Calu3 (cell line): ENCODE results near the gene SLC33A1. TPM values are rescaled to one million over a fixed set of nuclear protein-coding genes. Genes with fewer than 3 reads are reported as not detected.
"Not testable (repeated sequence)": the region's sequence is repeated elsewhere in the genome, so short reads cannot be mapped to it uniquely, and the experiment has no call there.

Experiments
- BruUV-seq: library from RNA; stranded (reverse); fragments of 400-500 nt; replicated peaks from 2 replicates; lab custom pipeline; 2021; lab: Mats Ljungman, UMichigan
- CTCF ChIA-PET: fragments of 300-600 bp; sonication (Branson Sonifier 250); formaldehyde crosslinking; loops from one replicate; lab custom pipeline; 2022; ENCODE audit warnings: antibody characterized with exemption; lab: Charles Lee
- DNase-seq: peaks from one replicate; pipeline ENCODE4 v3.0.0; 2022
- H3K27ac Mint-ChIP-seq: one replicate; pipeline ENCODE4 v1.8.0; 2022; ENCODE audit warnings: mixed read lengths; ENCODE audit not compliant: unreplicated experiment
- H3K27me3 Mint-ChIP-seq: one replicate; pipeline ENCODE4 v1.8.0; 2022; ENCODE audit warnings: mixed read lengths; ENCODE audit not compliant: unreplicated experiment
- H3K36me3 Mint-ChIP-seq: one replicate; pipeline ENCODE4 v1.8.0; 2022; ENCODE audit warnings: mild to moderate bottlenecking, moderate library complexity, mixed read lengths; ENCODE audit not compliant: insufficient read depth, unreplicated experiment
- H3K4me1 Mint-ChIP-seq: one replicate; pipeline ENCODE4 v1.8.0; 2022; ENCODE audit warnings: mild to moderate bottlenecking, low read depth, mixed read lengths; ENCODE audit not compliant: unreplicated experiment
- H3K4me3 Mint-ChIP-seq: one replicate; pipeline ENCODE4 v1.8.0; 2022; ENCODE audit warnings: mild to moderate bottlenecking, low read depth, moderate library complexity, mixed read lengths; ENCODE audit not compliant: unreplicated experiment
- H3K9me3 Mint-ChIP-seq: one replicate; pipeline ENCODE4 v1.8.0; 2022; ENCODE audit warnings: low read depth, mixed read lengths; ENCODE audit not compliant: unreplicated experiment
- CTCF ChIP-seq: fragments of 200-600 bp; IDR thresholded peaks from one replicate; pipeline ENCODE4 v1.8.0; 2022; ENCODE audit warnings: antibody characterized with exemption; ENCODE audit not compliant: unreplicated experiment
- intact Hi-C: fragments of 100-400 bp; cut with micrococcal nuclease; formaldehyde crosslinking; loops from one replicate; pipeline ENCODE4 v1.10.0; 2022; ENCODE audit not compliant: unreplicated experiment
- total RNA-seq: library from RNA; stranded (reverse); gene quantifications from 2 replicates; pipeline ENCODE4 v1.2.3, GENCODE V29; 2022

Gene SLC33A1
- total RNA-seq, 1 experiment from 2014 or later: 72.0 TPM

- Mint-ChIP-seq H3K4me3 (no peak overlapping the region), H3K4me1 (no peaks in the 10 kb centered on the region), H3K27ac (no peak overlapping the region), H3K36me3 (peaks cover 4% of the 10 kb centered on the region), H3K27me3 (no peaks in the 10 kb centered on the region), H3K9me3 (peaks cover 3% of the 10 kb centered on the region)
- CTCF ChIA-PET: no interaction called here
- TF ChIP-seq CTCF: no peak
- DNase-seq: no peak
- BruUV-seq: no TSS peak
- intact Hi-C loops: no loop called here
Measured at GRCh38 chr3:155861476-155862183, 7.4 kb upstream of the SLC33A1 start.

- H3K4me1 Mint-ChIP-seq, CTCF ChIA-PET, H3K4me3 Mint-ChIP-seq, H3K9me3 Mint-ChIP-seq, H3K27me3 Mint-ChIP-seq, BruUV-seq, DNase-seq: not testable (repeated sequence)
- intact Hi-C loops: loop anchor here (1.0 kb wide), 1 partner anchor 507 kb away; no protein-coding TSS in a partner anchor
- Mint-ChIP-seq H3K27ac (peak overlapping the region; percentile 23), H3K36me3 (peaks cover 13% of the 10 kb centered on the region)
Measured at GRCh38 chr3:155860424-155860823, 6.2 kb upstream of the SLC33A1 start.

GRCh38 chr3:155859859-155860258 is 5.6 kb upstream of the SLC33A1 start:
- peaks cover 18% of the 10 kb centered on the region for H3K36me3 Mint-ChIP-seq
- peaks cover 3% of the 10 kb centered on the region for H3K4me1 Mint-ChIP-seq
- CTCF ChIA-PET: no interaction called here
- H3K9me3 Mint-ChIP-seq: peaks cover 3% of the 10 kb centered on the region
- no TSS peak for BruUV-seq
- peak overlapping the region; percentile 23 for H3K27ac Mint-ChIP-seq
- no peak for DNase-seq
- intact Hi-C loops: loop anchor here (1.0 to 10.0 kb wide), 2 partner anchors 475 to 507 kb away; no protein-coding TSS in a partner anchor
- no peak overlapping the region for H3K4me3 Mint-ChIP-seq
- no peaks in the 10 kb centered on the region for H3K27me3 Mint-ChIP-seq
- TF ChIP-seq CTCF: peak; percentile 14

GRCh38 chr3:155853214-155854140 is 750 bp downstream of the SLC33A1 start:
- H3K9me3 Mint-ChIP-seq: no peaks in the 10 kb centered on the region
- no peak for TF ChIP-seq CTCF
- DNase-seq: peak; percentile 45
- peak overlapping the region; percentile 99 for H3K27ac Mint-ChIP-seq
- no TSS peak for BruUV-seq
- peaks cover 55% of the 10 kb centered on the region for H3K36me3 Mint-ChIP-seq
- peaks cover 16% of the 10 kb centered on the region for H3K4me1 Mint-ChIP-seq
- CTCF ChIA-PET: interaction anchor here (0.7 to 3.5 kb wide), 6 partner anchors 12 to 116 kb away, joined by 3 to 23 read pairs (median 4); partner anchors contain the start of genes C3orf33 and GMPS
- peak overlapping the region; percentile 99 for H3K4me3 Mint-ChIP-seq
- intact Hi-C loops: loop anchor here (1.0 to 10.0 kb wide), 4 partner anchors 16 to 469 kb away; no protein-coding TSS in a partner anchor
- H3K27me3 Mint-ChIP-seq: no peaks in the 10 kb centered on the region
